Transverse colon (tissue), 3 donors: ENCODE results near the gene TNRC18.
"Not testable (repeated sequence)": the region's sequence is repeated elsewhere in the genome, so short reads cannot be mapped to it uniquely, and the experiment has no call there.

ENCODE experiments used
- POLR2A ChIP-seq: fragments of 450-650 bp; IDR thresholded peaks from one replicate; pipeline ENCODE4 v1.6.1; 2016; ENCODE audit warnings: antibody characterized with exemption, mild to moderate bottlenecking, moderate library complexity
- TF ChIP-seq, protein P1 (sequence below), 5 experiments: fragments of 200-600 bp in 3 of 5; fragments of 450-650 bp in 2 of 5; sonication (generic) in 3 of 5; IDR thresholded peaks; 1 replicate in 2 of 5; 2 replicates in 3 of 5; pipeline ENCODE4 v1.5.1; 2016 to 2017; ENCODE audit warnings: antibody characterized with exemption in 5 of 5, inconsistent platforms in 3 of 5, mild to moderate bottlenecking in 2 of 5, moderate library complexity in 1 of 5

DNA sequence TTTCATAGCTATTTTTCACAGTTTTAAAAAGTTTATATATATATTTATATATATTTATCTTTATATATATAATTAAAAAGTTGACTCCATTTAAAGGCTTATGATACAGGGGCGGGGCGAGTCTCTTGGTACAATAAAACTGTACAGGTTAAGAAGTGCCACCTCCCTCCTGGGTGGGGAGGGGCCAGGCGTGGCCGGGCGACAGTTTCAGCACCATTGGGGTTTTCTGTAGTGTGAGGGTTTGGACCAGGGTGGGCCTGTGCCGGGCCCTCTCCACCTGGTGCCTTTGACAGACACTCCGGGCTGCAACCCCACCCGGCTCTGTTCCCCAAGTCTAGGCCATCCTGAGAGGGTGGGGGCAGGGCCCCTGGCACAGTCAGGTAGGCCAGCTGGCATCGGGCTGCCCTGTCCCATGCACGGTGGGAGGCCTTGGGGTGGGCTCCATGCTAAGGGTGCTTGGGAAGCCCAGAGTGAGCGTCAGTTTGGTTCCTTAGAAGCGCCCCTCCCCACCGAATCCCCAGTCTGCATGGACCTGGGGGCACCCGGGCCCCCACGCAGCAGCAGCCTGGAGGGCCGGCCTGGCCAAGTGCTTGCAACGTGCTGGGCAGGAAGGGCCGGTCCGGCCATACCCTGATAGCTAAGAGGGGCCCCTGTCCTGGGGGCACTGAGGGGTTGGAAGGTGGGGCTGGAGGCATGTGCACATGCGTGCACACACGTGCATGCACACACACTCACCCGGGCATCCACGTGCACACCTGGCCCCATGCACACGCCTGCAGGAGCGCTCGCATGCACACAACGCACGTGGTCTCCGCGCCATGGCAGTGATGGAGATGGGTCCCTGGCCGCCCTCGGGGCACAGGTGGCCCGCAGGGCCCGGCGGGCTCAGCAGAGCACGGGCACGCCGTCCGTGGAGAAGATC lies 116.2 kb downstream of the TNRC18 start:
- TF ChIP-seq, protein P1, sequence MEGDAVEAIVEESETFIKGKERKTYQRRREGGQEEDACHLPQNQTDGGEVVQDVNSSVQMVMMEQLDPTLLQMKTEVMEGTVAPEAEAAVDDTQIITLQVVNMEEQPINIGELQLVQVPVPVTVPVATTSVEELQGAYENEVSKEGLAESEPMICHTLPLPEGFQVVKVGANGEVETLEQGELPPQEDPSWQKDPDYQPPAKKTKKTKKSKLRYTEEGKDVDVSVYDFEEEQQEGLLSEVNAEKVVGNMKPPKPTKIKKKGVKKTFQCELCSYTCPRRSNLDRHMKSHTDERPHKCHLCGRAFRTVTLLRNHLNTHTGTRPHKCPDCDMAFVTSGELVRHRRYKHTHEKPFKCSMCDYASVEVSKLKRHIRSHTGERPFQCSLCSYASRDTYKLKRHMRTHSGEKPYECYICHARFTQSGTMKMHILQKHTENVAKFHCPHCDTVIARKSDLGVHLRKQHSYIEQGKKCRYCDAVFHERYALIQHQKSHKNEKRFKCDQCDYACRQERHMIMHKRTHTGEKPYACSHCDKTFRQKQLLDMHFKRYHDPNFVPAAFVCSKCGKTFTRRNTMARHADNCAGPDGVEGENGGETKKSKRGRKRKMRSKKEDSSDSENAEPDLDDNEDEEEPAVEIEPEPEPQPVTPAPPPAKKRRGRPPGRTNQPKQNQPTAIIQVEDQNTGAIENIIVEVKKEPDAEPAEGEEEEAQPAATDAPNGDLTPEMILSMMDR (IDR thresholded peaks at IDR 0.05) = not testable (repeated sequence)
- not testable (repeated sequence) for TF ChIP-seq POLR2A
